RWPE1 (cell line): Measurements from ENCODE around the gene GPR139.

ENCODE experiments used
- CTCF ChIA-PET: fragments of 350-600 bp; sonication (Branson Sonifier 250); formaldehyde crosslinking; extraction: SDS; loops from one replicate; lab custom pipeline; 2021; lab: Yijun Ruan, JAX
- POLR2A ChIA-PET: fragments of 400-600 bp; formaldehyde crosslinking; extraction: SDS; loops from one replicate; lab custom pipeline; 2020; ENCODE audit warnings: antibody characterized with exemption; ENCODE audit not compliant: low non-redundant PET; lab: Yijun Ruan, JAX
- DNase-seq: peaks from one replicate; pipeline ENCODE4 v3.0.0; 2012; ENCODE audit warnings: low spot score
- H3K27ac ChIP-seq: fragments of 450-650 bp; 2 replicates; pipeline ENCODE4 v1.5.1; 2017
- CTCF ChIP-seq: fragments of 450-650 bp; conservative IDR thresholded peaks from 2 replicates; pipeline ENCODE4 v1.5.1; 2017; ENCODE audit warnings: low read depth, mild to moderate bottlenecking

The GPR139 gene

GRCh38 chr16:20073203-20074098 is at the start of gene GPR139:
TSS of gene GPR139 (minus strand) at chr16:20073890. CDS start at chr16:20073616, 274 bp downstream.
- H3K27ac ChIP-seq = no peak within 1 kb of the TSS
- ChIA-PET CTCF (interaction anchor here (0.6 kb wide), 1 partner anchor 296 kb away, joined by 4 read pairs; no protein-coding TSS in a partner anchor), POLR2A (no interaction called here)
- no peak for DNase-seq
- no peak for TF ChIP-seq CTCF

- ChIA-PET POLR2A (no interaction called here), CTCF (no interaction called here)
- no peak for DNase-seq
- TF ChIP-seq CTCF = no peak
- no peak overlapping the region for H3K27ac ChIP-seq
Observed at GRCh38 chr16:20122011-20122410, 48.3 kb upstream of the GPR139 start.

DNA sequence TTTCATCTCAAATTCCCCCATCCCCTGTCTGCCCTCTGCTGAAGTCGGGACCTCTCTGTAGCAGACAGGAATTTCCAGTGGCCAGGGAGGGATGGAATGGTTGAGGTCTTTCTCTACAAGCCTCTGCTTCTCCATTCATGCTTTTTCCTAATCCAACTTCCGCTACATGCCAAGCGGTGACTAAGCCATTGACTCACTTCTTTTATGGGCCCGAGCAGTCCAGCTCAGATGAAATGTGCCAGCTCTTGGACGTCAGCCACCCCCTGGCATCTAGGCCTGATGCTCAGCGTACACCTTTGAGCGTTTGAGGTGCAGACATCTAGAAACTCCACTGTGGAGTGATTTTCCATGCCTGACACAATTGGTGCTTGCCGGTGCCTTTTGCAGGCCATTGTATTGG is 40.7 kb upstream of the GPR139 start:
- CTCF ChIA-PET = no interaction called here
- peak overlapping the region; percentile 21; the same call in 1 of the 2 replicates for H3K27ac ChIP-seq
- DNase-seq = peak; percentile 82
- POLR2A ChIA-PET = no interaction called here
- no peak for TF ChIP-seq CTCF

- H3K27ac ChIP-seq = no peak overlapping the region
- ChIA-PET CTCF (no interaction called here), POLR2A (no interaction called here)
- no peak for TF ChIP-seq CTCF
- DNase-seq = no peak
Observed at GRCh38 chr16:20111143-20111542, 37.5 kb upstream of the GPR139 start.

DNA sequence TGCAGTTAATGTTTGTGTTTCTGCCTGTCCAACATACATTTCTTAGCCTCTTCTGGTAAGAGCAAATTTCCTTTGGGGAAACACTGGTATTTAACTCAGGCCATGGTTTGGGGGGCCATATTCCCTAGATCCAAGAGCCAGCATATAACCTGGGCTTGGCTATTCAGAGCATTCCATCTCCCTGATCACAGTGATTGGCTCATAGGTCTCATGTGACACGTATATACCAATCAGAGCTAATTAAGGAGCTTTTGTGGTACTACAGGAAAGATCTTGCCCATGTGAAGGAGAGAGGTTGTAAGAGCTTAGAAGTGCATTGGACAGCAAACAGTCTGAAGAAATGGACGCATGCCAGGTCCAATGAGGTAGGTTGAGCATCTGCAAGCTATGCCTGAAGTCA is 33.4 kb upstream of the GPR139 start:
- POLR2A ChIA-PET = no interaction called here
- TF ChIP-seq CTCF = no peak
- CTCF ChIA-PET = no interaction called here
- no peak for DNase-seq
- H3K27ac ChIP-seq = no peak overlapping the region

DNA sequence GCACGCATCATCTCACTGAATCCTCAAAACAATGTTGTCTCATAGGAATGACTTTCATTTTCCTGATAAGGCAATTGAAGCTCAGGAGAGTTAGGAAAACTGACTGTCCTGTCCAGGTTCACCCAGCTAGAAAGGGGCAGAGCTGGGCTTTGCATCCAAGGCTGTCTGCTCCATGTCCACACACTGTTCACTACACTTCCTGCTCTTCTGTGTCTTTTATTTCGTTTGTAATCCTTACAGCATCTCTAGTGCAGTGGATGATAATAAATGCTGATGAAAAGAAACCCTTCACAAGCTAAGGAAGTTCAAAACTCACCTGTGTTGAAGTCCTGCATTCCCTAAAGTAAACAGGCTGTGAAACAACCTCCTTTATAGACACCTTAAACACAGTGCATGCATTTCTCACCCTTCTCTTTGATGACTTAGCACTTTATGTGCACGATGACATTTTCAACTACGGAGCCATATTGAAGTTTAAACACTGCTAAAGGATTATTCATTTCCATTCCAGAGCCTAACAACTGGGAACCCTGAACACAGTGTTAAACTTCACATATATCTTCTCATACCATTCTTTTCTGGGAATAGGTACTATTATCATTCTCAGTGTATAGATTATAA is 31.0 kb upstream of the GPR139 start:
- no peak for DNase-seq
- TF ChIP-seq CTCF = no peak
- CTCF ChIA-PET = interaction anchor here (0.6 kb wide), 1 partner anchor 278 kb away, joined by 3 read pairs; no protein-coding TSS in a partner anchor
- H3K27ac ChIP-seq = no peak overlapping the region
- POLR2A ChIA-PET = no interaction called here
